ENCODE measurements around the gene PCDHA1. TPM values are rescaled to one million over a fixed set of nuclear protein-coding genes. Genes with fewer than 3 reads are reported as not detected.
"Not testable (repeated sequence)": the region's sequence is repeated elsewhere in the genome, so short reads cannot be mapped to it uniquely, and the experiment has no call there.

The PCDHA1 gene
- total RNA-seq, 1 experiment from 2014 or later, result not detected

DNA sequence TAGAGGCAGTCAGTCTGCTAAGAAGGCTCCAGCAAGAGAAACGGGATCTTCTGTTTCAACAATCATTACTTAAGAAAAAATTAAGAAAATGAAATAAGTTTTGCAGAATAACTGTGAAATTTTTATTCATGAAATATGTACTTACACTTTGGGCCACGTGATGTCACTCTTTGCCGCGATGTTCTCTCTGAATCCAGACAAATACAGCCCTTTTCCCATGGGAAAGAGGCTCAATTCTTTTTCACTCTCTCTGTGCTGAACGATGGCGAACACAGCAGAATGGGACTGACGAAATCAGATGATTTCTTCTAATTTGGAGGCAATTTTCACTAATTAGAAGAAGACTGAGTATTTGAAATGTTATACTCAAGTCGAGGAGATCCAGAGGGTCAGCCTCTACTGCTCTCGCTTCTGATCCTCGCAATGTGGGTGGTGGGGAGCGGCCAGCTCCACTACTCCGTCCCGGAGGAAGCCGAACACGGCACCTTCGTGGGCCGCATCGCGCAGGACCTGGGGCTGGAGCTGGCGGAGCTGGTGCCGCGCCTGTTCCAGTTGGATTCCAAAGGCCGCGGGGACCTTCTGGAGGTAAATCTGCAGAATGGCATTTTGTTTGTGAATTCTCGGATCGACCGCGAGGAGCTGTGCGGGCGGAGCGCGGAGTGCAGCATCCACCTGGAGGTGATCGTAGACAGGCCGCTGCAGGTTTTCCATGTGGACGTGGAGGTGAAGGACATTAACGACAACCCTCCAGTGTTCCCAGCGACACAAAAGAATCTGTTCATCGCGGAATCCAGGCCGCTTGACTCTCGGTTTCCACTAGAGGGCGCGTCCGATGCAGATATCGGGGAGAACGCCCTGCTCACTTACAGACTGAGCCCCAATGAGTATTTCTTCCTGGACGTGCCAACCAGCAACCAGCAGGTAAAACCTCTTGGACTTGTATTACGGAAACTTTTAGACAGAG lies 62.5 kb downstream of the PCDHA1 start, which contains the start of gene PCDHA9:
Gene PCDHA9, plus strand, starts transcription at position 244 of the 964 bp plus-strand sequence. Its CDS starts 114 bp downstream, at position 358.
- H3K4me2 ChIP-seq (ENCODE audit: low read length); H3K4me3 ChIP-seq (replicated peaks in 1 of 2; ENCODE audit: low read depth in 1 of 2, low read length in 2 of 2); RAD21 ChIA-PET (ENCODE audit: low non-redundant PET in 1 of 2, low total read pairs in 2 of 2, uncharacterized antibody in 2 of 2, unreplicated experiment in 2 of 2); H3K4me1 ChIP-seq (ENCODE audit: control insufficient read depth in 1 of 2, insufficient read depth in 2 of 2, low read length in 2 of 2); intact Hi-C loops (cut with micrococcal nuclease); H3K9me2 ChIP-seq (ENCODE audit: insufficient read depth); POLR2A ChIA-PET; DNase-seq (ENCODE audit: low read depth, low spot score); H3K9me3 ChIP-seq (ENCODE audit: control insufficient read depth in 1 of 2, insufficient read depth in 1 of 2, low read depth in 1 of 2, low read length in 2 of 2); H3K79me2 ChIP-seq (ENCODE audit: insufficient read depth, low read length); ATAC-seq; CTCF ChIA-PET; H3K27me3 ChIP-seq (ENCODE audit: insufficient read depth, low read length); BruUV-seq (replicated peaks); H4K20me1 ChIP-seq (ENCODE audit: insufficient read depth); H3K27ac ChIP-seq (ENCODE audit: low read depth, low read length); H3K36me3 ChIP-seq (ENCODE audit: control insufficient read depth in 1 of 2, insufficient read depth in 2 of 2, low read length in 2 of 2); H3K9ac ChIP-seq (ENCODE audit: low read length); H2AFZ ChIP-seq (ENCODE audit: low read depth, low read length, poor library complexity, severe bottlenecking): not testable (repeated sequence)

DNA sequence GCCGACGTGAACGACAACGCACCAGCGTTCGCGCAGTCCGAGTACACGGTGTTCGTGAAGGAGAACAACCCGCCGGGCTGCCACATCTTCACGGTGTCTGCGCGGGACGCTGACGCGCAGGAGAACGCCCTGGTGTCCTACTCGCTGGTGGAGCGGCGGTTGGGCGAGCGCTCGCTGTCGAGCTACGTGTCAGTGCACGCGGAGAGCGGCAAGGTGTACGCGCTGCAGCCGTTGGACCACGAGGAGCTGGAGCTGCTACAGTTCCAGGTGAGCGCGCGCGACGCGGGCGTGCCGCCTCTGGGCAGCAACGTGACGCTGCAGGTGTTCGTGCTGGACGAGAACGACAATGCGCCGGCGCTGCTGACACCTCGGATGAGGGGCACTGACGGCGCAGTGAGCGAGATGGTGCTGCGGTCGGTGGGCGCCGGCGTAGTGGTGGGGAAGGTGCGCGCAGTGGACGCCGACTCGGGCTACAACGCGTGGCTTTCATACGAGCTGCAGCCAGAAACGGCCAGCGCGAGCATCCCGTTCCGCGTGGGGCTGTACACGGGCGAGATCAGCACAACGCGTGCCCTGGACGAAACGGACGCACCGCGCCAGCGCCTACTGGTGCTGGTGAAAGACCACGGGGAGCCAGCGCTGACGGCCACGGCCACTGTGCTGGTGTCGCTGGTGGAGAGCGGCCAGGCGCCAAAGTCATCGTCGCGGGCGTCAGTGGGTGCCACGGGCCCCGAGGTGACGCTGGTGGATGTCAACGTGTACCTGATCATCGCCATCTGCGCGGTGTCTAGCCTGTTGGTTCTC lies 64.1 kb downstream of the PCDHA1 start:
- DNase-seq (ENCODE audit: low read depth, low spot score); POLR2A ChIA-PET; BruUV-seq (replicated peaks); H3K79me2 ChIP-seq (ENCODE audit: insufficient read depth, low read length); H3K9ac ChIP-seq (ENCODE audit: low read length); ATAC-seq; H4K20me1 ChIP-seq (ENCODE audit: insufficient read depth); CTCF ChIA-PET; H3K27ac ChIP-seq (ENCODE audit: low read depth, low read length); RAD21 ChIA-PET (ENCODE audit: low non-redundant PET in 1 of 2, low total read pairs in 2 of 2, uncharacterized antibody in 2 of 2, unreplicated experiment in 2 of 2); H3K4me3 ChIP-seq (replicated peaks in 1 of 2; ENCODE audit: low read depth in 1 of 2, low read length in 2 of 2); H3K9me3 ChIP-seq (ENCODE audit: control insufficient read depth in 1 of 2, insufficient read depth in 1 of 2, low read depth in 1 of 2, low read length in 2 of 2); H3K27me3 ChIP-seq (ENCODE audit: insufficient read depth, low read length); H3K4me1 ChIP-seq (ENCODE audit: control insufficient read depth in 1 of 2, insufficient read depth in 2 of 2, low read length in 2 of 2); H3K4me2 ChIP-seq (ENCODE audit: low read length); H2AFZ ChIP-seq (ENCODE audit: low read depth, low read length, poor library complexity, severe bottlenecking); H3K9me2 ChIP-seq (ENCODE audit: insufficient read depth); H3K36me3 ChIP-seq (ENCODE audit: control insufficient read depth in 1 of 2, insufficient read depth in 2 of 2, low read length in 2 of 2): not testable (repeated sequence)
- intact Hi-C loops (cut with micrococcal nuclease), result loop anchor here (10.0 kb wide), 1 partner anchor 715 kb away; no protein-coding TSS in a partner anchor

Data from HCT116 (cell line).